ENCODE measurements around the gene ACSL1.

DNA sequence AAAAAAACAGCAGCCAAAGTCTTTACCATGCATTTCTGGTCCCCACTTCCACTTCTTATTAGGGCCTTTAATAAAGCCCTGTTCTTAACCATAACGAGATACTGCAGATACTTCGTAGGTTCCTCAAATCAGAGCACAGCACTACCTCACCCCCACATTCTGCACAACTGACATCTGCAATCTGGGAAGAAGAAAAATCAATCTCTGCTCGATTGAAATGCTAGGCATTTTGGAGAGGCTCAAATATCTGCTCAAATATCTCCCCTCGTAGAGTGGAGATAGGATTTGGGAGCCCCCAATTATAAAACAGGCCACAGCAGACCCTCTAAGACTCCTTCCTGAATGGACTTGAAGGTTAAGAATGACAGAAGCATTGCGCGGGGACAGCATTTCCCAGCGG, 51.6 kb downstream of the ACSL1 start:
- TF ChIP-seq, protein P1, sequence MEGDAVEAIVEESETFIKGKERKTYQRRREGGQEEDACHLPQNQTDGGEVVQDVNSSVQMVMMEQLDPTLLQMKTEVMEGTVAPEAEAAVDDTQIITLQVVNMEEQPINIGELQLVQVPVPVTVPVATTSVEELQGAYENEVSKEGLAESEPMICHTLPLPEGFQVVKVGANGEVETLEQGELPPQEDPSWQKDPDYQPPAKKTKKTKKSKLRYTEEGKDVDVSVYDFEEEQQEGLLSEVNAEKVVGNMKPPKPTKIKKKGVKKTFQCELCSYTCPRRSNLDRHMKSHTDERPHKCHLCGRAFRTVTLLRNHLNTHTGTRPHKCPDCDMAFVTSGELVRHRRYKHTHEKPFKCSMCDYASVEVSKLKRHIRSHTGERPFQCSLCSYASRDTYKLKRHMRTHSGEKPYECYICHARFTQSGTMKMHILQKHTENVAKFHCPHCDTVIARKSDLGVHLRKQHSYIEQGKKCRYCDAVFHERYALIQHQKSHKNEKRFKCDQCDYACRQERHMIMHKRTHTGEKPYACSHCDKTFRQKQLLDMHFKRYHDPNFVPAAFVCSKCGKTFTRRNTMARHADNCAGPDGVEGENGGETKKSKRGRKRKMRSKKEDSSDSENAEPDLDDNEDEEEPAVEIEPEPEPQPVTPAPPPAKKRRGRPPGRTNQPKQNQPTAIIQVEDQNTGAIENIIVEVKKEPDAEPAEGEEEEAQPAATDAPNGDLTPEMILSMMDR (IDR thresholded peaks at IDR 0.05; ENCODE audit: extremely low read depth in 1 of 2, insufficient read depth in 1 of 2, low read depth in 1 of 2, low read length in 2 of 2), result no peak
- TF ChIP-seq MYC (IDR thresholded peaks at IDR 0.05; ENCODE audit: low read depth, low read length), result no peak
- TF ChIP-seq POLR2AphosphoS5 (IDR thresholded peaks at IDR 0.05; ENCODE audit: insufficient read depth, low read depth, low read length), result no peak
- no peak for TF ChIP-seq POLR2A (IDR thresholded peaks at IDR 0.05; ENCODE audit: low read depth, low read length)
- TF ChIP-seq EZH2 (IDR thresholded peaks at IDR 0.05; ENCODE audit: borderline replicate concordance, low read depth, low read length, severe bottlenecking), result no peak
- TF ChIP-seq, protein P2, sequence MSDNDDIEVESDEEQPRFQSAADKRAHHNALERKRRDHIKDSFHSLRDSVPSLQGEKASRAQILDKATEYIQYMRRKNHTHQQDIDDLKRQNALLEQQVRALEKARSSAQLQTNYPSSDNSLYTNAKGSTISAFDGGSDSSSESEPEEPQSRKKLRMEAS (IDR thresholded peaks at IDR 0.05; ENCODE audit: insufficient read depth, insufficient read length), result no peak
- TF ChIP-seq JUN (IDR thresholded peaks at IDR 0.05; ENCODE audit: borderline replicate concordance, insufficient read depth, insufficient read length, low read depth), result no peak
- no peak for TF ChIP-seq GATA2 (IDR thresholded peaks at IDR 0.05; ENCODE audit: insufficient read depth, insufficient read length, low read depth, low read length)
- TF ChIP-seq FOS (IDR thresholded peaks at IDR 0.05; ENCODE audit: borderline replicate concordance, insufficient read depth, low read length), result no peak

Measured in endothelial cell of umbilical vein (primary cell).